NCI-H187 (cell line): ENCODE results near the gene PLCG2.
"Not testable (repeated sequence)": the region's sequence is repeated elsewhere in the genome, so short reads cannot be mapped to it uniquely, and the experiment has no call there.

ENCODE experiments used
- DNase-seq, 2 experiments: peaks; one replicate each; lab custom pipeline; 2025; lab: John Stamatoyannopoulos, UW

PLCG2 gene

GRCh38 chr16:81997738-81998137 lies 218.6 kb downstream of the PLCG2 start:
- DNase-seq = no peak

GRCh38 chr16:82002831-82003230 lies 223.7 kb downstream of the PLCG2 start:
- no peak for DNase-seq

GRCh38 chr16:82004601-82005000 lies 225.5 kb downstream of the PLCG2 start:
- no peak for DNase-seq

GRCh38 chr16:82005027-82005830 lies 226.1 kb downstream of the PLCG2 start:
- no peak for DNase-seq

GRCh38 chr16:82006036-82006435 lies 226.9 kb downstream of the PLCG2 start:
- DNase-seq = no peak

- no peak for DNase-seq
Observed at GRCh38 chr16:82007189-82007588, 228.1 kb downstream of the PLCG2 start.

- no peak for DNase-seq
Observed at GRCh38 chr16:82008957-82009592, 230.0 kb downstream of the PLCG2 start.

GRCh38 chr16:82009789-82010188 lies 230.7 kb downstream of the PLCG2 start:
- not testable (repeated sequence) for DNase-seq

GRCh38 chr16:82010649-82011048 lies 231.6 kb downstream of the PLCG2 start:
- DNase-seq = no peak

- DNase-seq = no peak
Observed at GRCh38 chr16:82011199-82011641, 232.1 kb downstream of the PLCG2 start, which contains the start of gene SDR42E1. Gene SDR42E1 (minus strand): TSS chr16:82011470. CDS start chr16:82000858, 10,612 bp downstream.
